ENCODE measurements around the gene PRKG1. TPM values are rescaled to one million over a fixed set of nuclear protein-coding genes. Genes with fewer than 3 reads are reported as not detected.

The PRKG1 gene
- total RNA-seq, 4 donors from 2014 or later: 24.5 to 46.1 (median 37.1) TPM

GRCh38 chr10:51076299-51076841 is 2.1 kb downstream of the PRKG1 start:
- Histone ChIP-seq H3K9me3 (no peaks in the 10 kb centered on the region), H3K27me3 (no peaks in the 10 kb centered on the region), H3K4me1 (peaks cover 21 to 66% (median 58%) of the 10 kb centered on the region in 4 donors), H3K27ac (replicated peaks in 1 of 4) (peak overlapping the region; percentile 31 to 92 (median 88)), H3K36me3 (no peaks in the 10 kb centered on the region), H3K4me3 (peak overlapping the region; percentile 63 to 74 (median 70))
- DNase-seq (ENCODE audit: extremely low spot score): no peak
- no peak for TF ChIP-seq POLR2A (IDR thresholded peaks at IDR 0.05; ENCODE audit: low read depth)
- no peak for TF ChIP-seq CTCF (IDR thresholded peaks at IDR 0.05)
- no peak for TF ChIP-seq EP300 (IDR thresholded peaks at IDR 0.05)
- TF ChIP-seq POLR2AphosphoS5 (IDR thresholded peaks at IDR 0.05): no peak
- intact Hi-C loops (cut with DNase I): loop anchor here (10.0 kb wide), 1 partner anchor 158 kb away; no protein-coding TSS in a partner anchor
- WGBS: 35% methylated on average over 3 of the region's 3 CpGs

- TF ChIP-seq CTCF (IDR thresholded peaks at IDR 0.05) (no peak), POLR2A (IDR thresholded peaks at IDR 0.05; ENCODE audit: low read depth) (no peak), EP300 (IDR thresholded peaks at IDR 0.05) (no peak), POLR2AphosphoS5 (IDR thresholded peaks at IDR 0.05) (no peak)
- H3K27ac ChIP-seq (replicated peaks in 1 of 4): peak overlapping the region in 2 of 4 donors; percentile 3 to 86
- H3K27me3 ChIP-seq: no peaks in the 10 kb centered on the region
- DNase-seq (ENCODE audit: extremely low spot score): no peak
- no peaks in the 10 kb centered on the region for H3K9me3 ChIP-seq
- intact Hi-C loops (cut with DNase I): loop anchor here (10.0 kb wide), 1 partner anchor 158 kb away; no protein-coding TSS in a partner anchor
- H3K4me3 ChIP-seq: peak overlapping the region; percentile 63 to 74 (median 70)
- H3K36me3 ChIP-seq: no peaks in the 10 kb centered on the region
- H3K4me1 ChIP-seq: peaks cover 21 to 68% (median 59%) of the 10 kb centered on the region in 4 donors
- WGBS: 46% methylated on average over 3 of the region's 3 CpGs
These were observed 2.8 kb downstream of the PRKG1 start for GRCh38 chr10:51077074-51077473.

GRCh38 chr10:51077507-51077906 is 3.2 kb downstream of the PRKG1 start:
- Histone ChIP-seq H3K4me3 (peak overlapping the region in 2 of 4 donors; percentile 63 to 74), H3K36me3 (no peaks in the 10 kb centered on the region), H3K9me3 (no peaks in the 10 kb centered on the region), H3K27ac (replicated peaks in 1 of 4) (peak overlapping the region in 3 of 4 donors; percentile 33 to 86 (median 42)), H3K27me3 (no peaks in the 10 kb centered on the region), H3K4me1 (peaks cover 21 to 68% (median 59%) of the 10 kb centered on the region in 4 donors)
- DNase-seq (ENCODE audit: extremely low spot score): no peak
- intact Hi-C loops (cut with DNase I): loop anchor here (10.0 kb wide), 1 partner anchor 157 kb away; no protein-coding TSS in a partner anchor
- TF ChIP-seq POLR2A (IDR thresholded peaks at IDR 0.05; ENCODE audit: low read depth) (no peak), POLR2AphosphoS5 (IDR thresholded peaks at IDR 0.05) (no peak), EP300 (IDR thresholded peaks at IDR 0.05) (no peak), CTCF (IDR thresholded peaks at IDR 0.05) (no peak)

- DNase-seq (ENCODE audit: extremely low spot score): no peak
- H3K9me3 ChIP-seq: no peaks in the 10 kb centered on the region
- 67% methylated on average over 1 of the region's 1 CpG for WGBS
- H3K4me1 ChIP-seq: peaks cover 21 to 72% (median 63%) of the 10 kb centered on the region in 4 donors
- no peaks in the 10 kb centered on the region for H3K27me3 ChIP-seq
- H3K4me3 ChIP-seq: no peak overlapping the region
- H3K27ac ChIP-seq (replicated peaks in 1 of 4): peak overlapping the region; percentile 38 to 58 (median 55)
- intact Hi-C loops (cut with DNase I): loop anchor here (10.0 kb wide), 1 partner anchor 155 kb away; no protein-coding TSS in a partner anchor
- no peaks in the 10 kb centered on the region for H3K36me3 ChIP-seq
- TF ChIP-seq EP300 (IDR thresholded peaks at IDR 0.05): no peak
- no peak for TF ChIP-seq POLR2A (IDR thresholded peaks at IDR 0.05; ENCODE audit: low read depth)
- no peak for TF ChIP-seq CTCF (IDR thresholded peaks at IDR 0.05)
- TF ChIP-seq POLR2AphosphoS5 (IDR thresholded peaks at IDR 0.05): no peak
These were observed 5.0 kb downstream of the PRKG1 start for GRCh38 chr10:51079331-51079730.

All from esophagus muscularis mucosa (tissue), 4 donors.